GM19455 (cell line): ENCODE data around the gene ABCC8.
"Not testable (repeated sequence)": the region's sequence is repeated elsewhere in the genome, so short reads cannot be mapped to it uniquely, and the experiment has no call there.

ENCODE experiments used
- ATAC-seq: cut with Tn5 transposase; IDR thresholded peaks from one replicate; pipeline ENCODE4 v1.9.1; 2021; ENCODE audit not compliant: unreplicated experiment

The ABCC8 gene

GRCh38 chr11:17432002-17432401, 44.6 kb downstream of the ABCC8 start:
- no peak for ATAC-seq

- ATAC-seq: no peak
Observed at GRCh38 chr11:17431139-17431538, 45.5 kb downstream of the ABCC8 start.

DNA sequence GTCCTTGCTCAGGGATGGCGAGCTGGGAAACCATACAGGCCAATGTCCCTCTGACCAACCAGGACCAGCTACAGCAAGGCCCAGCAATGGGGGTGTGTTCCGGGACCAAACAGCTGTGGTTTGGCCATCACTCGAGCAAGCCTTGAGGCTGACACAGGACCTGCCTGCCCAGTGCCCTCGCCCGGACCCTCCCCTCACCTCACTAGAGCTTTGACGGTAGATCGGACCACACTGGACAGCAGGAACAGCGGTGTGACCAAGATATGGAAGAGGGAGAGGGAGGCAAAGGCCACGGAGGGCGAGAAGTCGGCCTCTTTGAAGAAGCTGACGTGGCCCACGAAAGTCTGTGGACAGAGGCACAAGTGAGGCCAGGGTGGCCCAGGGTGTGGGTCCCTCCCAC, 46.0 kb downstream of the ABCC8 start:
- ATAC-seq: no peak

DNA sequence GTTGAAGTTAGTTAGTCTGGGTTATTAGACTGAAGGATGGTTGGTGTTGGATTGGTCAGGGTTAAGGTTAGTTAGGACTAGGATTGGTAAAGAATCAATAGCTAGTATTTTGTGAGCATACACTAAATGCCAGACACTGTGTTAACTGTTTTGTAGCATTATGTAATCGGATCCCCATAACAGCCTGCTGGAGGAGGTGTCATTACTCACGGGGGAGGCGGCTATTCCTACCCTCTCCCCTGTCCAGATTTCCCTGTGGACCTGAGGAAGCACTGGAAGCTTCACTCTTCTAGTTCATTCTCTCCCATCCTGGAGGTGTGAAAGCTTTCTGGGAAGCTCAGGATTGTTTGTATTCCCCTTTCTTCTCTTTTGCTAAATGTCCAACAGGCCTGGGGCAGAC, 47.7 kb downstream of the ABCC8 start:
- no peak for ATAC-seq

GRCh38 chr11:17428261-17428660, 48.4 kb downstream of the ABCC8 start:
- no peak for ATAC-seq

GRCh38 chr11:17426233-17426632, 50.4 kb downstream of the ABCC8 start:
- ATAC-seq: not testable (repeated sequence)

DNA sequence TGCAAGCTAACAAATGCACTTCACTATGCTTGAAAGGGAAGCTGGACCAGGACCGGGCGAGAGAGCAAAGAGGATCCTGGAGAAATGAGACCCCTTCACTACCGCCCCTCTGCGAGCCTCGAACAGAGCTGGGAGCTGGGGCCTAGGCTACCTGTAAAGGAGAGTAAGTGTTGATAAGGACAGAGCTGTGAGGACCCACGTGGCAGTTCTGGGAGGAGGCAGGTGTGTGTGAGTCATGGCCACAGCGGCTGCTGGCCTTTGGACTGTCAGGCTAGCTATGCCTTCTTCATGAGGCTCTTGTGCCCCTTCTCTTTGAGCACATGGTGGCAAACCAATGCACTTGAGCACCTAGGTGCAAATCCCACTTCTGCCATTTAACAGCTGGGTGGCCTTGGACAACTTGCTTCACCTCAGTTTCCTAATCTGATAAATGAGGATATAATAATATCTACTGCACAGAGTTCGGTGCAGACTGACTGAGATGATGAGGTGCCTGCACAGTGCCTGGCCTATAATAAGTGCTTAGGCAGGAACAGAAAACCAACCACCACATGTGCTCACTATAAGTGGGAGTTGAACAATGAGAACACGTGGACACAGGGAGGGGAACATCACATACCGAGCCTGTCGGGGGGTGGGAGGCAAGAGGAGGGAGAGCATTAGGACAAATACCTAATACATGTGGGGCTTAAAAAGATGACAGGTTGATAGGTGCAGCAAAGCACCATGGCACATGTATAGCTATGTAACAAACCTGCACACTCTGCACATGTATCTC, 52.9 kb downstream of the ABCC8 start:
- ATAC-seq: no peak

DNA sequence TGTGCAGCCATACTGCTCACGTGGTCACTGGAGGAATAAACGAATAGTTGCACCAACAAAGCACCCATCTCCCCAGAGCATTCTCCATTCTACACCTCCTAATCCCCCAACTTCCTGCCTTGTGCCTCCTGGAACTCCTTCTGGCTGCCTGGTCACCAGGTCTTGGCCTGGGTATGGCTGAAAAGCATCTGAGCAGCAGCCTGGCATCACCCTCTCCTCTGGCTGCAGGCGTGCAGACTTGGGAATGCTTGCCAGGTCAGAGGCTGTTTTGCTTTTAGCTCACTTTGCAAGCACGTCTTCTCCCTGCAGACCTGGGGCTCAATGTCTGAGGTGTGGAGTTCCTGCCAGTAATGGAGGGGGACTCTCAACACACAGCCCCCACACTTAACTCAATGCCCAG, 54.9 kb downstream of the ABCC8 start:
- no peak for ATAC-seq

- ATAC-seq: no peak
Observed at GRCh38 chr11:17418444-17419081, 58.1 kb downstream of the ABCC8 start.

DNA sequence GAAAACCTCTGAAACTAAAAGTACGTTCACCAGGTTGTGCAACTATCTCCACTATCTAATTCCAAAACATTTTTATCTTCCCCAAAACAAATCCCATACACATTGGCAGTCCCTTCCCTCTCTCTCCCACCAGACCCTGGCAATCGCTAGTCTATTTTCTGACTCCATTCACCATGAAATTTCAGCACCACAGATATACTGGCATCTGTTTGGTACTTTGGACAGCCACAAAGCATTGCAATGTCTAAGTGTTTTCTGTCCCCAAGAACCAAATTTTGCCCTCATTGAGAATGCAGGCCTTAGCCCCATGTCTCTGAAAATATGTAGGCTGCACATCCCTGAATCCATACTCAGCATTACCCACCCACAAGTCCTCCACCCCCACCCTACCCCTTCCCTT, 60.2 kb downstream of the ABCC8 start:
- ATAC-seq: no peak

- ATAC-seq: no peak
Observed at GRCh38 chr11:17415523-17416104, 61.0 kb downstream of the ABCC8 start.

DNA sequence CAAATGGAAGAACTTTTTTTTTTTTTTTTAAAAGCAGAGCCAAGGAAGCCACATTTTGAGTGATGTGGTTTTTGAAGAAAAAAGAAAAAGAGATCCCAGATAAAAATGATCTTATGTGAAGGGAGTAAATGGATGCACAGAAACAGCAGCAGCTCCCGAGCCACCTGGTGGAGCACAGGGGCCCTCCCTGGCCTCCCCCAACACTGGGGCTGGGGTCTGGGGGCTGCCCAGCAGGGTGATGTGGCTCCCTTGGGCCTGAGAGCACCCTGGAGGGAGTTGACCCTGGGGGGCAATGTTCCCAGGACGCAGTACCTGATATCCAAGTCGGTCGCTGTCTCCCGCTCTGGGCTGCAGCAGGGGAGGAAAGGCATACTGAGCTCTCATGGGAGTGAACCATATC, 61.7 kb downstream of the ABCC8 start:
- ATAC-seq: no peak

- ATAC-seq: no peak
Observed at GRCh38 chr11:17414317-17414737, 62.3 kb downstream of the ABCC8 start.

DNA sequence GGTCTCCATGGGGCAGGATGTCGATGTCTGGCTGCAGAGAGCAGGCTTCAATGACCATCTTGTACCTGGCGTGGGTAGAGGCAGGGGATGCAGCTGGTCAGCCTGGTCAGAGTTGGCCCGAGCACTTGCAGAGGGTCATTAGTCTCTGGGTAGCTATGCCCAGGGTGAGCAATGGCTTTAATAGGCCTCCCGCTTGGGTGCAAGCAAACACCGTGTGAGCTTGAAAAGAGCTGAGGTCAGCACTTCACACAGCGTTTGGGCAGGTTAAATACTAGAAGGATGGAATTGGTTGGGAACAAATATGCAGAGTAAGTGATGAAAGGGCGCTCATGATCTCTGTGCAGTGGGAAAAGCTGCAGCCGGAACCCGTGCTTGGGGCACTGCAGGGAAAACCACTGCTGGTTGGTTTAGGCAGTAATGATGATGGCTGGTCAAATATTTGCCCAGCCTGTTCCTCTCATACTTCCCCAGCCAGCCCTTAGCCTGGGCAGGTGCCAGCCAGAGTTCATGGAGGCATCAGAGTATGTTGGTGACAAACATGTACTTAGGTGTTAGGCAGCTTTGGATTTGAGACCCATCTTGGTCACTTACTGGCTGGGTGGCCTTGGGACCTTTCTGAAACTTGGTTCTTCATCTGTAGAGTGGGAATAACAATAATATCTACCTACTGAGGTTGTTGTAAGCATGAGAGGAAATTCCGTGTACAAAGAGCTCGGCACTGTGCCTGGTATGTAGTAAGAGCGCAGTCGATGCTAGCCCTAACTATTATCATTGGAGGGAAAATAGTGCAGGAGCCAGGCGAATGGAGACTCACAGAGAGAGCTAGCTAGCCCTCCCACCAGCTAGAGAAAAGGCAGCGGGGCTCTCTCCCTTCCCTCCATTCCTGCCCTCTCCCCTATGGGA, 63.0 kb downstream of the ABCC8 start:
- no peak for ATAC-seq

DNA sequence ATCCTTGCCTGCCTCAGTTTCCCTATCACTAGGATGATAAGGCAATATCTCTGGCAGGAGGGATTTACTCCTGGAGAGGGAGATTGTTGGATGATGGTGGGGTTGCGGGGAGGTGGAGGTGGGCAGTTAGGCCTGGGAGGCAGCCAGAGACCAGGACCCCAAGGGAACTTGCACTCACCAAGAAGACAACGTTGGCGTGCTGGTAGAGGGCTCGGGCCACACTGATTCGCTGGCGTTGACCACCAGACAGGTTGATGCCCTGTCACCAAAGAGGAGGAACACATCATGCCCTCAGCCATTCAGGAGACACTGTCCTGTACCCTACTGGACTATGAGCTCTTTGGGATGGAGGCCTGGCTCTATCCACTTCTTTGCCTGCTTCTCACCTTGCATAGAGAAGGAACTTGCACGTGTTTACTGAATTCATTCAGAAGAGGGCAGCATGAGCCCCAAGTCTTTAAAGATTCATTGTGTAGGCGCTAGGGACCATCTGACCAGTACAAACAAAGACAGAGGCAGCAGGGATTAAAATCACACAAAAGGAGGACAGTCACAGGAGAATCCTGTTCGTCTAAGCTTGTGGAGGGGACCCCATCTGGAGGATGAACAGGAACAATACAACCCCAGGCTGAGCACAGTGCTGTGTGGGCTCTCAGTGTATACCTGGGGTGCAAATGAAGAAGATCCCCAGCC, 64.0 kb downstream of the ABCC8 start:
- ATAC-seq: no peak

DNA sequence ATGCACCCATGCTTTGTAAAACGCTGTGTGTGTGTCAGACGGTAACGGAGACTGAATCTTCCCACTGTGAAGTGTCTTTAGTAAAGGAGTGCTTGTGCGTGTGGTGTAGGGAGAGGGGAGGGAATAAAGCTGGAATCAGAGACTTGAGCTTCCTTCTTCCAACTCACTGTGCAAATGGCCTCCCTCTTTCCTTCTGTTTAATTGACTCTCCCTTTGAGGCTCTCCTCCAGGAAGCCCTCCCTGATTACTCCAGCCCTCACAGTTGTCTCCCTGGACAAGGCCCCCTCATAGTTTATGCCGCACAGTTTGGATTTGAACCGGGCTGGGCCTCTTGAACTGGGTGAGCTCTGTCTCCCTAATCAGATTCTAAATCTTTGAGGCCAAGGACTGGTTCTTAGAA, 65.2 kb downstream of the ABCC8 start:
- no peak for ATAC-seq

- ATAC-seq: no peak
Observed at GRCh38 chr11:17410606-17411379, 65.9 kb downstream of the ABCC8 start.

DNA sequence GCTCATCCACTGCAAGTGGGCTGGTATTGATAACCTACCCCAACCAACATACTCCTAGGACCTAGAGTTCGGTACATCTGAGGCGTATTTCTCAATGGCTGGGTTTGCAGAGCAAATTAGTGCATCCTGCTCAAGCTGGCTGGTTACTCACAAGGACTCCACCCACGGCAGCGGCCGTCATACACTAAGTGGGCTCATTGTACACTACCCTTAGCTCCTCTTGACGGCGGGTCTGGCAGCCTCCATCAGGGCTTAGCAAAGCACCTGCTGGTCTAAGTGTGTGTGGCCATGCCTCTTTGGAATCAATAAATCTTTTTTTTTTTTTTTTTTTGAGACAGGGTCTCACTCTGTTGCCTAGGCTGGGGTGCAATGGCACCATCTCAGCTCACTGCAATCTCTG, 68.0 kb downstream of the ABCC8 start:
- no peak for ATAC-seq

DNA sequence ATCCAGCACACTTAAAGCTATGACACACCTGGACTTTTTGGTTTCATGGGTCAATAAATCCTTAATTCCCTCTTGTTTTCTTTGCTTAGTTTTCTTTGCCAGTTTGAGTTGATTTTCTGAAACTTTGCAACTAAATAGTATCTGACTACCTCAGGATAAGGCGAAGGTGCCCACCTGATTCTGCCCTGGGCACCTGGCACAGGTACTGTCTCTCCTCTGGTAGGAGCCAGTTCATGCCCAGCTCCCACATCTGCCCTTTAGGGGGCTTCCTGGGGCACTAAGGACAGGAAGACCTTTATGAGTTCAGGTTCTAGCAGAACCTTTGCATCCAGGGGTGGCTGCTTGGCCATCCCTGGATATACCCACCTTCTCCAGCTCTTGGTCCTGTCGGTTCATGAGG, 68.6 kb downstream of the ABCC8 start:
- ATAC-seq: no peak

- no peak for ATAC-seq
Observed at GRCh38 chr11:17407575-17407974, 69.1 kb downstream of the ABCC8 start.
